ENCODE measurements around the gene TBXA2R. TPM values are rescaled to one million over a fixed set of nuclear protein-coding genes. Genes with fewer than 3 reads are reported as not detected.

The TBXA2R gene
- total RNA-seq, 1 experiment from 2014 or later = 1.3 TPM

DNA sequence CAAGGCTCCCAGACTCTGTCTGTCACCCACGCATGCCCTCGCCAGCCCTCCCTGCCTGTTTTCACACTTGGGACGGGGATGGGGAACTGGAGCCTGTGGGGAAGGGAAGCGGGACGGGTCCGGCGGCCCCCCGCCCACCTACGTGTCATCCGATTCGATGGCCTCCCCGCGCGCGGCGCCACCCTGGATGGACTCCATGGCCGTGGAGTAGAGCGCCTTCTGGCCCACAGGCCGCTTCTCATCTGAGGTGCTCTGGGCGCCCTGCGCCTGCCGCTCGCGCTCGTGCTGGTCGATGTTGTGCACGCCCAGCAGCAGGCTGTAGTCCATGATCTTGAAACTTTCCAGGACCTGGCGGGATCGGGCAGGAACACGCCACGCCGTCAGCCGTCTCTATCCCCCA lies 45.0 kb upstream of the TBXA2R start:
- Mint-ChIP-seq H3K4me3 (no peak overlapping the region), H3K36me3 (peaks cover 2% of the 10 kb centered on the region; the same call in 1 of the 2 replicates), H3K4me1 (no peaks in the 10 kb centered on the region), H3K27ac (no peak overlapping the region), H3K27me3 (ENCODE audit: low read depth) (no peaks in the 10 kb centered on the region), H3K9me3 (no peaks in the 10 kb centered on the region)
- ATAC-seq (no peak), DNase-seq (ENCODE audit: low spot score) (no peak)
- TF ChIP-seq, protein P1, sequence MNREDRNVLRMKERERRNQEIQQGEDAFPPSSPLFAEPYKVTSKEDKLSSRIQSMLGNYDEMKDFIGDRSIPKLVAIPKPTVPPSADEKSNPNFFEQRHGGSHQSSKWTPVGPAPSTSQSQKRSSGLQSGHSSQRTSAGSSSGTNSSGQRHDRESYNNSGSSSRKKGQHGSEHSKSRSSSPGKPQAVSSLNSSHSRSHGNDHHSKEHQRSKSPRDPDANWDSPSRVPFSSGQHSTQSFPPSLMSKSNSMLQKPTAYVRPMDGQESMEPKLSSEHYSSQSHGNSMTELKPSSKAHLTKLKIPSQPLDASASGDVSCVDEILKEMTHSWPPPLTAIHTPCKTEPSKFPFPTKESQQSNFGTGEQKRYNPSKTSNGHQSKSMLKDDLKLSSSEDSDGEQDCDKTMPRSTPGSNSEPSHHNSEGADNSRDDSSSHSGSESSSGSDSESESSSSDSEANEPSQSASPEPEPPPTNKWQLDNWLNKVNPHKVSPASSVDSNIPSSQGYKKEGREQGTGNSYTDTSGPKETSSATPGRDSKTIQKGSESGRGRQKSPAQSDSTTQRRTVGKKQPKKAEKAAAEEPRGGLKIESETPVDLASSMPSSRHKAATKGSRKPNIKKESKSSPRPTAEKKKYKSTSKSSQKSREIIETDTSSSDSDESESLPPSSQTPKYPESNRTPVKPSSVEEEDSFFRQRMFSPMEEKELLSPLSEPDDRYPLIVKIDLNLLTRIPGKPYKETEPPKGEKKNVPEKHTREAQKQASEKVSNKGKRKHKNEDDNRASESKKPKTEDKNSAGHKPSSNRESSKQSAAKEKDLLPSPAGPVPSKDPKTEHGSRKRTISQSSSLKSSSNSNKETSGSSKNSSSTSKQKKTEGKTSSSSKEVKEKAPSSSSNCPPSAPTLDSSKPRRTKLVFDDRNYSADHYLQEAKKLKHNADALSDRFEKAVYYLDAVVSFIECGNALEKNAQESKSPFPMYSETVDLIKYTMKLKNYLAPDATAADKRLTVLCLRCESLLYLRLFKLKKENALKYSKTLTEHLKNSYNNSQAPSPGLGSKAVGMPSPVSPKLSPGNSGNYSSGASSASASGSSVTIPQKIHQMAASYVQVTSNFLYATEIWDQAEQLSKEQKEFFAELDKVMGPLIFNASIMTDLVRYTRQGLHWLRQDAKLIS (CRISPR knock-in tag; IDR thresholded peaks at IDR 0.05; ENCODE audit: borderline replicate concordance) = no peak
- TF ChIP-seq PRRX2 (CRISPR knock-in tag; IDR thresholded peaks at IDR 0.05) = no peak
- TF ChIP-seq OVOL2 (CRISPR knock-in tag; IDR thresholded peaks at IDR 0.05; ENCODE audit: borderline replicate concordance) = no peak
- TF ChIP-seq ZNF317 (CRISPR knock-in tag; IDR thresholded peaks at IDR 0.05; ENCODE audit: borderline replicate concordance, low read depth) = no peak
- TF ChIP-seq, protein P2, sequence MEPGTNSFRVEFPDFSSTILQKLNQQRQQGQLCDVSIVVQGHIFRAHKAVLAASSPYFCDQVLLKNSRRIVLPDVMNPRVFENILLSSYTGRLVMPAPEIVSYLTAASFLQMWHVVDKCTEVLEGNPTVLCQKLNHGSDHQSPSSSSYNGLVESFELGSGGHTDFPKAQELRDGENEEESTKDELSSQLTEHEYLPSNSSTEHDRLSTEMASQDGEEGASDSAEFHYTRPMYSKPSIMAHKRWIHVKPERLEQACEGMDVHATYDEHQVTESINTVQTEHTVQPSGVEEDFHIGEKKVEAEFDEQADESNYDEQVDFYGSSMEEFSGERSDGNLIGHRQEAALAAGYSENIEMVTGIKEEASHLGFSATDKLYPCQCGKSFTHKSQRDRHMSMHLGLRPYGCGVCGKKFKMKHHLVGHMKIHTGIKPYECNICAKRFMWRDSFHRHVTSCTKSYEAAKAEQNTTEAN (CRISPR knock-in tag; IDR thresholded peaks at IDR 0.05) = no peak
- TF ChIP-seq, protein P3, sequence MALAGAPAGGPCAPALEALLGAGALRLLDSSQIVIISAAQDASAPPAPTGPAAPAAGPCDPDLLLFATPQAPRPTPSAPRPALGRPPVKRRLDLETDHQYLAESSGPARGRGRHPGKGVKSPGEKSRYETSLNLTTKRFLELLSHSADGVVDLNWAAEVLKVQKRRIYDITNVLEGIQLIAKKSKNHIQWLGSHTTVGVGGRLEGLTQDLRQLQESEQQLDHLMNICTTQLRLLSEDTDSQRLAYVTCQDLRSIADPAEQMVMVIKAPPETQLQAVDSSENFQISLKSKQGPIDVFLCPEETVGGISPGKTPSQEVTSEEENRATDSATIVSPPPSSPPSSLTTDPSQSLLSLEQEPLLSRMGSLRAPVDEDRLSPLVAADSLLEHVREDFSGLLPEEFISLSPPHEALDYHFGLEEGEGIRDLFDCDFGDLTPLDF (CRISPR knock-in tag; IDR thresholded peaks at IDR 0.05) = no peak
- TF ChIP-seq, protein P4, sequence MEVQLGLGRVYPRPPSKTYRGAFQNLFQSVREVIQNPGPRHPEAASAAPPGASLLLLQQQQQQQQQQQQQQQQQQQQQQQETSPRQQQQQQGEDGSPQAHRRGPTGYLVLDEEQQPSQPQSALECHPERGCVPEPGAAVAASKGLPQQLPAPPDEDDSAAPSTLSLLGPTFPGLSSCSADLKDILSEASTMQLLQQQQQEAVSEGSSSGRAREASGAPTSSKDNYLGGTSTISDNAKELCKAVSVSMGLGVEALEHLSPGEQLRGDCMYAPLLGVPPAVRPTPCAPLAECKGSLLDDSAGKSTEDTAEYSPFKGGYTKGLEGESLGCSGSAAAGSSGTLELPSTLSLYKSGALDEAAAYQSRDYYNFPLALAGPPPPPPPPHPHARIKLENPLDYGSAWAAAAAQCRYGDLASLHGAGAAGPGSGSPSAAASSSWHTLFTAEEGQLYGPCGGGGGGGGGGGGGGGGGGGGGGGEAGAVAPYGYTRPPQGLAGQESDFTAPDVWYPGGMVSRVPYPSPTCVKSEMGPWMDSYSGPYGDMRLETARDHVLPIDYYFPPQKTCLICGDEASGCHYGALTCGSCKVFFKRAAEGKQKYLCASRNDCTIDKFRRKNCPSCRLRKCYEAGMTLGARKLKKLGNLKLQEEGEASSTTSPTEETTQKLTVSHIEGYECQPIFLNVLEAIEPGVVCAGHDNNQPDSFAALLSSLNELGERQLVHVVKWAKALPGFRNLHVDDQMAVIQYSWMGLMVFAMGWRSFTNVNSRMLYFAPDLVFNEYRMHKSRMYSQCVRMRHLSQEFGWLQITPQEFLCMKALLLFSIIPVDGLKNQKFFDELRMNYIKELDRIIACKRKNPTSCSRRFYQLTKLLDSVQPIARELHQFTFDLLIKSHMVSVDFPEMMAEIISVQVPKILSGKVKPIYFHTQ (CRISPR knock-in tag; IDR thresholded peaks at IDR 0.05) = no peak
- TF ChIP-seq TEAD1 (CRISPR knock-in tag; IDR thresholded peaks at IDR 0.05) = no peak
- no peak for TF ChIP-seq NFE2L1 (CRISPR knock-in tag; IDR thresholded peaks at IDR 0.05)
- TF ChIP-seq, protein P5, sequence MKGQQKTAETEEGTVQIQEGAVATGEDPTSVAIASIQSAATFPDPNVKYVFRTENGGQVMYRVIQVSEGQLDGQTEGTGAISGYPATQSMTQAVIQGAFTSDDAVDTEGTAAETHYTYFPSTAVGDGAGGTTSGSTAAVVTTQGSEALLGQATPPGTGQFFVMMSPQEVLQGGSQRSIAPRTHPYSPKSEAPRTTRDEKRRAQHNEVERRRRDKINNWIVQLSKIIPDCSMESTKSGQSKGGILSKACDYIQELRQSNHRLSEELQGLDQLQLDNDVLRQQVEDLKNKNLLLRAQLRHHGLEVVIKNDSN (CRISPR knock-in tag; IDR thresholded peaks at IDR 0.05) = no peak
- TF ChIP-seq FOXP1 (CRISPR knock-in tag; IDR thresholded peaks at IDR 0.05; ENCODE audit: borderline replicate concordance) = no peak
- TF ChIP-seq, protein P6, sequence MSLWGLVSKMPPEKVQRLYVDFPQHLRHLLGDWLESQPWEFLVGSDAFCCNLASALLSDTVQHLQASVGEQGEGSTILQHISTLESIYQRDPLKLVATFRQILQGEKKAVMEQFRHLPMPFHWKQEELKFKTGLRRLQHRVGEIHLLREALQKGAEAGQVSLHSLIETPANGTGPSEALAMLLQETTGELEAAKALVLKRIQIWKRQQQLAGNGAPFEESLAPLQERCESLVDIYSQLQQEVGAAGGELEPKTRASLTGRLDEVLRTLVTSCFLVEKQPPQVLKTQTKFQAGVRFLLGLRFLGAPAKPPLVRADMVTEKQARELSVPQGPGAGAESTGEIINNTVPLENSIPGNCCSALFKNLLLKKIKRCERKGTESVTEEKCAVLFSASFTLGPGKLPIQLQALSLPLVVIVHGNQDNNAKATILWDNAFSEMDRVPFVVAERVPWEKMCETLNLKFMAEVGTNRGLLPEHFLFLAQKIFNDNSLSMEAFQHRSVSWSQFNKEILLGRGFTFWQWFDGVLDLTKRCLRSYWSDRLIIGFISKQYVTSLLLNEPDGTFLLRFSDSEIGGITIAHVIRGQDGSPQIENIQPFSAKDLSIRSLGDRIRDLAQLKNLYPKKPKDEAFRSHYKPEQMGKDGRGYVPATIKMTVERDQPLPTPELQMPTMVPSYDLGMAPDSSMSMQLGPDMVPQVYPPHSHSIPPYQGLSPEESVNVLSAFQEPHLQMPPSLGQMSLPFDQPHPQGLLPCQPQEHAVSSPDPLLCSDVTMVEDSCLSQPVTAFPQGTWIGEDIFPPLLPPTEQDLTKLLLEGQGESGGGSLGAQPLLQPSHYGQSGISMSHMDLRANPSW (CRISPR knock-in tag; conservative IDR thresholded peaks at IDR 0.05; ENCODE audit: low read depth) = no peak
- no peak for TF ChIP-seq TP53 (CRISPR knock-in tag; IDR thresholded peaks at IDR 0.05)
- TF ChIP-seq ZNF263 (CRISPR knock-in tag; IDR thresholded peaks at IDR 0.05; ENCODE audit: low read depth) = no peak
- TF ChIP-seq, protein P7, sequence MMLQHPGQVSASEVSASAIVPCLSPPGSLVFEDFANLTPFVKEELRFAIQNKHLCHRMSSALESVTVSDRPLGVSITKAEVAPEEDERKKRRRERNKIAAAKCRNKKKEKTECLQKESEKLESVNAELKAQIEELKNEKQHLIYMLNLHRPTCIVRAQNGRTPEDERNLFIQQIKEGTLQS (CRISPR knock-in tag; conservative IDR thresholded peaks at IDR 0.05) = no peak
- TF ChIP-seq, protein P8, sequence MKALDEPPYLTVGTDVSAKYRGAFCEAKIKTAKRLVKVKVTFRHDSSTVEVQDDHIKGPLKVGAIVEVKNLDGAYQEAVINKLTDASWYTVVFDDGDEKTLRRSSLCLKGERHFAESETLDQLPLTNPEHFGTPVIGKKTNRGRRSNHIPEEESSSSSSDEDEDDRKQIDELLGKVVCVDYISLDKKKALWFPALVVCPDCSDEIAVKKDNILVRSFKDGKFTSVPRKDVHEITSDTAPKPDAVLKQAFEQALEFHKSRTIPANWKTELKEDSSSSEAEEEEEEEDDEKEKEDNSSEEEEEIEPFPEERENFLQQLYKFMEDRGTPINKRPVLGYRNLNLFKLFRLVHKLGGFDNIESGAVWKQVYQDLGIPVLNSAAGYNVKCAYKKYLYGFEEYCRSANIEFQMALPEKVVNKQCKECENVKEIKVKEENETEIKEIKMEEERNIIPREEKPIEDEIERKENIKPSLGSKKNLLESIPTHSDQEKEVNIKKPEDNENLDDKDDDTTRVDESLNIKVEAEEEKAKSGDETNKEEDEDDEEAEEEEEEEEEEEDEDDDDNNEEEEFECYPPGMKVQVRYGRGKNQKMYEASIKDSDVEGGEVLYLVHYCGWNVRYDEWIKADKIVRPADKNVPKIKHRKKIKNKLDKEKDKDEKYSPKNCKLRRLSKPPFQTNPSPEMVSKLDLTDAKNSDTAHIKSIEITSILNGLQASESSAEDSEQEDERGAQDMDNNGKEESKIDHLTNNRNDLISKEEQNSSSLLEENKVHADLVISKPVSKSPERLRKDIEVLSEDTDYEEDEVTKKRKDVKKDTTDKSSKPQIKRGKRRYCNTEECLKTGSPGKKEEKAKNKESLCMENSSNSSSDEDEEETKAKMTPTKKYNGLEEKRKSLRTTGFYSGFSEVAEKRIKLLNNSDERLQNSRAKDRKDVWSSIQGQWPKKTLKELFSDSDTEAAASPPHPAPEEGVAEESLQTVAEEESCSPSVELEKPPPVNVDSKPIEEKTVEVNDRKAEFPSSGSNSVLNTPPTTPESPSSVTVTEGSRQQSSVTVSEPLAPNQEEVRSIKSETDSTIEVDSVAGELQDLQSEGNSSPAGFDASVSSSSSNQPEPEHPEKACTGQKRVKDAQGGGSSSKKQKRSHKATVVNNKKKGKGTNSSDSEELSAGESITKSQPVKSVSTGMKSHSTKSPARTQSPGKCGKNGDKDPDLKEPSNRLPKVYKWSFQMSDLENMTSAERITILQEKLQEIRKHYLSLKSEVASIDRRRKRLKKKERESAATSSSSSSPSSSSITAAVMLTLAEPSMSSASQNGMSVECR (CRISPR knock-in tag; IDR thresholded peaks at IDR 0.05; ENCODE audit: borderline replicate concordance) = no peak
- TF ChIP-seq CREB1 (CRISPR knock-in tag; IDR thresholded peaks at IDR 0.05) = no peak
- no peak for TF ChIP-seq CREM (CRISPR knock-in tag; IDR thresholded peaks at IDR 0.05)
- POLR2A ChIA-PET = no interaction called here
- CTCF ChIA-PET = no interaction called here
